GM19025 (cell line): ENCODE measurements around the gene CHP2.
"Not testable (repeated sequence)": the region's sequence is repeated elsewhere in the genome, so short reads cannot be mapped to it uniquely, and the experiment has no call there.

Source experiments
- ATAC-seq: cut with Tn5 transposase; IDR thresholded peaks from one replicate; pipeline ENCODE4 v1.9.1; 2021; ENCODE audit warnings: mild to moderate bottlenecking, low read depth, moderate library complexity; ENCODE audit not compliant: unreplicated experiment

The CHP2 gene

GRCh38 chr16:23754594-23755483 lies at the start of gene CHP2:
Gene CHP2 (plus strand): TSS chr16:23755026. CDS start chr16:23755050, 24 bp downstream.
- no peak for ATAC-seq

- ATAC-seq, result no peak
Observed at GRCh38 chr16:23705517-23705902, 49.3 kb upstream of the CHP2 start.

GRCh38 chr16:23706439-23706838 lies 48.4 kb upstream of the CHP2 start:
- ATAC-seq, result no peak

- ATAC-seq, result no peak
Observed at GRCh38 chr16:23709536-23709935, 45.3 kb upstream of the CHP2 start.

- ATAC-seq, result no peak
Observed at GRCh38 chr16:23710008-23710407, 44.8 kb upstream of the CHP2 start.

GRCh38 chr16:23710504-23710903 lies 44.3 kb upstream of the CHP2 start:
- no peak for ATAC-seq

GRCh38 chr16:23711785-23712184 lies 43.0 kb upstream of the CHP2 start:
- no peak for ATAC-seq

- no peak for ATAC-seq
Observed at GRCh38 chr16:23712976-23713375, 41.9 kb upstream of the CHP2 start, which contains the start of gene ERN2. Gene ERN2 (minus strand): TSS chr16:23713222. CDS start chr16:23713187, 35 bp downstream.

GRCh38 chr16:23716484-23716883 lies 38.3 kb upstream of the CHP2 start:
- no peak for ATAC-seq

GRCh38 chr16:23722613-23723240 lies 32.1 kb upstream of the CHP2 start:
- ATAC-seq, result not testable (repeated sequence)

- ATAC-seq, result no peak
Observed at GRCh38 chr16:23724096-23724784, 30.6 kb upstream of the CHP2 start.

GRCh38 chr16:23724785-23725131 lies 30.1 kb upstream of the CHP2 start:
- no peak for ATAC-seq

- ATAC-seq, result no peak
Observed at GRCh38 chr16:23726710-23727109, 28.1 kb upstream of the CHP2 start.

- ATAC-seq, result no peak
Observed at GRCh38 chr16:23728112-23728477, 26.7 kb upstream of the CHP2 start.

- ATAC-seq, result no peak
Observed at GRCh38 chr16:23729503-23730424, 25.1 kb upstream of the CHP2 start.

- no peak for ATAC-seq
Observed at GRCh38 chr16:23734176-23734893, 20.5 kb upstream of the CHP2 start.

- ATAC-seq, result not testable (repeated sequence)
Observed at GRCh38 chr16:23737423-23738028, 17.3 kb upstream of the CHP2 start.

GRCh38 chr16:23739516-23739915 lies 15.3 kb upstream of the CHP2 start:
- ATAC-seq, result no peak

GRCh38 chr16:23741675-23742303 lies 13.0 kb upstream of the CHP2 start:
- ATAC-seq, result no peak
